Ovary (tissue), 9 donors: Measurements from ENCODE around the gene ABCA13. TPM values are rescaled to one million over a fixed set of nuclear protein-coding genes. Genes with fewer than 3 reads are reported as not detected.

Experiments
- DNase-seq, 5 donors: peaks; one replicate each; pipeline ENCODE4 v3.0.0-alpha.2; 2019 to 2020
- H3K27ac ChIP-seq, 2 donors: fragments of 200-600 bp; one replicate each; pipeline versions ENCODE4 v1.5.1 to v1.8.0; 2019 to 2022
- H3K27me3 ChIP-seq: fragments of 200-600 bp; one replicate; pipeline ENCODE4 v1.8.0; 2022
- H3K36me3 ChIP-seq: fragments of 200-600 bp; sonication (generic); one replicate; pipeline ENCODE4 v1.5.1; 2019
- H3K4me1 ChIP-seq: one replicate; pipeline ENCODE4 v1.8.1; 2013; ENCODE audit warnings: mild to moderate bottlenecking, moderate library complexity; ENCODE audit not compliant: insufficient read depth
- H3K4me3 ChIP-seq: fragments of 200-600 bp; sonication (generic); one replicate; pipeline ENCODE4 v1.5.1; 2017
- H3K9me3 ChIP-seq, 2 donors: fragments of 200-600 bp in 1 of 2; sonication (generic) in 1 of 2; one replicate each; pipeline versions ENCODE4 v1.5.1 to v1.8.1; 2013 to 2019; ENCODE audit warnings: mild to moderate bottlenecking in 1 of 2, moderate library complexity in 1 of 2
- EP300 ChIP-seq: sonication (generic); formaldehyde crosslinking; IDR thresholded peaks from one replicate; pipeline ENCODE4 v1.6.1; 2017; ENCODE audit warnings: antibody characterized with exemption
- POLR2A ChIP-seq: fragments of 450-650 bp; IDR thresholded peaks from one replicate; pipeline ENCODE4 v1.6.1; 2017; ENCODE audit warnings: antibody characterized with exemption, mild to moderate bottlenecking, moderate library complexity
- WGBS, 3 donors: extraction: QIAGEN DNeasy Blood & Tissue Kit in 1 of 3; methylation state at CpG; one replicate each; pipeline versions ENCODE4 v1.1.5 to v1.1.7; 2013 to 2017; 5-methylcytosine and 5-hydroxymethylcytosine counted together
- intact Hi-C, 4 donors: fragments of 100-400 bp; cut with DNase I; formaldehyde crosslinking; loops; one replicate each; pipeline versions ENCODE4 v1.11.0 to v1.15.1; 2022 to 2023
- polyA plus RNA-seq, 2 donors: library from polyadenylated mRNA; stranded (reverse); fragments of 200-250 nt in 1 of 2; fragments of 350-450 nt in 1 of 2; fragmentation: Illumina TruSeq in 1 of 2; extraction: RNeasy Lipid Tissue Mini Kit (QIAGEN cat#74804) in 1 of 2; gene quantifications; one replicate each; pipeline ENCODE4 v1.2.3, GENCODE V29; 2013 to 2014
- total RNA-seq, 7 donors: library from RNA; depleted of rRNA in 2 of 7; stranded (reverse); fragments of >200 nt in 2 of 7; fragmentation: NEBNext Ultra II Directional in 3 of 7; extraction: Animal tissue kit (Norgen Biotek cat#: 25700) in 3 of 7; gene quantifications; one replicate each; pipeline versions ENCODE4 v1.1.0 to v1.2.4, GENCODE V29; 2016 to 2023
- TF ChIP-seq, protein P1 (sequence below), 3 donors: fragments of 450-650 bp in 2 of 3; fragments of 200-600 bp in 1 of 3; IDR thresholded peaks; one replicate each; pipeline versions ENCODE4 v1.5.1 to v1.8.0; 2016 to 2022; ENCODE audit warnings: antibody characterized with exemption in 3 of 3, mild to moderate bottlenecking in 1 of 3
- donor health status: DM: no; HTN: no; CAD: no; lungs with moderate emphysema.
- donor health status: DM: no; HTN: no; CAD: no.
- donor health status: Bipolar disorder and iron deficiency.
- donor health status: DM: yes; HTN: yes; CAD: no.
- donor health status: DM: no; HTN: no; CAD: no.
- donor health status: DM: yes; HTN: yes; CAD: no.

ABCA13 gene
- total and polyA plus RNA-seq, 9 donors = 0.02 to 4.1 (median 0.20) TPM

DNA sequence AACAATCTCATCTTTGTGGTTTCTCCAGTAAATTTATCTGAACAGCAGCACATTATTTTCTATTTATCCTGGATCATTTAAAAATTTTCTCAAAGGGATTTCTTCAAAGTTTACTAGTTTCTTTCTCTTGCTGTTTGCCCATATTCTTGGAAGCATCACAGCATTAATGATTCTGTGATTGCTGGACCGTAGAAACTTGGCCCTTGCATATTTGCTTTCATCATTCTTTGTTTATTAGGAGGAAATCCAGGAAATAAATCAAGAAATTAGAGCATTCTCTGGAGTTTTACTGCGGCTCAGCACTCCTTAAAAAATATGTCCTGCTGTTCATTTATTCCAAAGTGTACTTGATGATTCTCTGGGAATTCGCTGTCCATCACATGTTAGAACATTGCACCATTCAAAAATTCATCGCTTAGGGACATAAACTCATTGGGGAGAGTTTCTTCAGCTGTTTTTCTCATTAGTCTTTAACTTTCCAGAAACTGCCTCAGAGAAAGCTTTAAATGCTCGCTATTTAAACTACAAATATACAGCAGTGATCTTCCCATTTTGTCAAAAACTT is 489.1 kb downstream of the ABCA13 start:
- TF ChIP-seq, protein P1, sequence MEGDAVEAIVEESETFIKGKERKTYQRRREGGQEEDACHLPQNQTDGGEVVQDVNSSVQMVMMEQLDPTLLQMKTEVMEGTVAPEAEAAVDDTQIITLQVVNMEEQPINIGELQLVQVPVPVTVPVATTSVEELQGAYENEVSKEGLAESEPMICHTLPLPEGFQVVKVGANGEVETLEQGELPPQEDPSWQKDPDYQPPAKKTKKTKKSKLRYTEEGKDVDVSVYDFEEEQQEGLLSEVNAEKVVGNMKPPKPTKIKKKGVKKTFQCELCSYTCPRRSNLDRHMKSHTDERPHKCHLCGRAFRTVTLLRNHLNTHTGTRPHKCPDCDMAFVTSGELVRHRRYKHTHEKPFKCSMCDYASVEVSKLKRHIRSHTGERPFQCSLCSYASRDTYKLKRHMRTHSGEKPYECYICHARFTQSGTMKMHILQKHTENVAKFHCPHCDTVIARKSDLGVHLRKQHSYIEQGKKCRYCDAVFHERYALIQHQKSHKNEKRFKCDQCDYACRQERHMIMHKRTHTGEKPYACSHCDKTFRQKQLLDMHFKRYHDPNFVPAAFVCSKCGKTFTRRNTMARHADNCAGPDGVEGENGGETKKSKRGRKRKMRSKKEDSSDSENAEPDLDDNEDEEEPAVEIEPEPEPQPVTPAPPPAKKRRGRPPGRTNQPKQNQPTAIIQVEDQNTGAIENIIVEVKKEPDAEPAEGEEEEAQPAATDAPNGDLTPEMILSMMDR (IDR thresholded peaks at IDR 0.05) = no peak
- TF ChIP-seq POLR2A (no peak), EP300 (no peak)
- WGBS, 3 donors = 22 to 40% (median 37%) methylated on average over 5 of the region's 5 CpGs
- Histone ChIP-seq H3K27me3 (no peaks in the 10 kb centered on the region), H3K4me1 (no peaks in the 10 kb centered on the region), H3K36me3 (no peaks in the 10 kb centered on the region), H3K27ac (no peak overlapping the region), H3K4me3 (no peak overlapping the region), H3K9me3 (no peaks in the 10 kb centered on the region)
- intact Hi-C loops = no loop called here
- DNase-seq = no peak

DNA sequence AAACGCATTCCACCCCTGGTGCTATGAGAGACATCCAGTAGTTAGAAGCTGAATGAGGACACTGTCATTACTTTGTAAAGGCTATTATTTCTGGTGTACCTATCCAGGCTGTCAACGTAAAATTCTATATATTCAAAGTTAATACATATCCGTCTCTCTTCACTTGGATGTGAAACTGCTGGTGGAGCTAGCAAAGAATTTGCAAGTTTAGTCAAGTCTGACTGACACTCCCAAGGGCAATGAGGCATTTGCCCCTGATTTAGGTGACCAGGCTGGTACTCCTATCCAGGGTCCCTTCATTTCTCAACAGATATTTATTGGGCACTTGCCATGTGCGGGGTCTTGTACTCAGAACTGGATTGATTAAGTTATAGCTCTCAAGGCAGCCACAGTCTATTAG is 493.0 kb downstream of the ABCA13 start:
- Histone ChIP-seq H3K36me3 (no peaks in the 10 kb centered on the region), H3K27ac (no peak overlapping the region), H3K4me1 (no peaks in the 10 kb centered on the region), H3K27me3 (no peaks in the 10 kb centered on the region), H3K9me3 (no peaks in the 10 kb centered on the region), H3K4me3 (no peak overlapping the region)
- 76 to 82% (median 82%) methylated on average over 4 of the region's 4 CpGs for WGBS, 3 donors
- intact Hi-C loops = no loop called here
- TF ChIP-seq EP300 = no peak
- TF ChIP-seq, protein P1 (IDR thresholded peaks at IDR 0.05) = no peak
- TF ChIP-seq POLR2A = no peak
- DNase-seq = no peak

DNA sequence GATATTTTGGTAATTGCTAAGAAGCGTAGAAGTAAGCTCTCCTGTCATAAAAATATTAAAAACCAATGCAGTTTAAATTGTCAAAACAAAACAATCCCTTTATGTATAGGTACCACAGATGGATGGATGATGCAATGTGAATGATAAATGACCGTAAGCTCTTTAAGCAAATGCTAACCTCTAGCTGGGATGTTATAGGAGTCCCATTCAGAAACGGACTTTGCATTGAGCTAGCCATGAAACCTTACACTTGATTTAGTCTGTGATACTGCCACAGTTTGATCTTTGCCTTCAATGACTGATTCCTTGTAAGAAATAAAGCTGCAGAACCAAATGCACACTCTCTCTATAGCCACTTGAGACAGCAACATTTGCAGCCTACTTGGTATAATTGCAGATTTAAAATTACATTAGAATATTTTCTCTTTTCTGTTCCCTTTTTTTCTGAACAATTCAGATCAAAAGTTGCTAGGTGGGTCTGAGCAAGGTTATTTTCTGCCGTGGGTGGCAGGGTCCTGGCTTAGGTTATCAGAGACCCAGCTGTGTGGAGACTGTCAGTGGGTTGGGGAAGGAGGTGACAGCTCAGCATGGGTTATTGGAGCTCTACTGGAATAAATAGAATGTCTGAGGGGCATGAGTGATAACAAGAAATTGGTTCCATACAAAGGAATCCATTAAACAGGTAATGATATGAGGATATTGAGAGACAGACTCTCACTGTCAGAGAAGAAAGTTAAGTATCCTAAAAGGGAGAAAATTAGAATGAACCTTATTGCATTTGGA is 494.3 kb downstream of the ABCA13 start:
- Histone ChIP-seq H3K27me3 (no peaks in the 10 kb centered on the region), H3K4me3 (no peak overlapping the region), H3K4me1 (no peaks in the 10 kb centered on the region), H3K27ac (no peak overlapping the region), H3K9me3 (no peaks in the 10 kb centered on the region), H3K36me3 (no peaks in the 10 kb centered on the region)
- 71 to 77% (median 73%) methylated on average over 4 of the region's 4 CpGs for WGBS, 3 donors
- intact Hi-C loops = no loop called here
- TF ChIP-seq POLR2A (no peak), EP300 (no peak)
- TF ChIP-seq, protein P1 (IDR thresholded peaks at IDR 0.05) = no peak
- DNase-seq = no peak

DNA sequence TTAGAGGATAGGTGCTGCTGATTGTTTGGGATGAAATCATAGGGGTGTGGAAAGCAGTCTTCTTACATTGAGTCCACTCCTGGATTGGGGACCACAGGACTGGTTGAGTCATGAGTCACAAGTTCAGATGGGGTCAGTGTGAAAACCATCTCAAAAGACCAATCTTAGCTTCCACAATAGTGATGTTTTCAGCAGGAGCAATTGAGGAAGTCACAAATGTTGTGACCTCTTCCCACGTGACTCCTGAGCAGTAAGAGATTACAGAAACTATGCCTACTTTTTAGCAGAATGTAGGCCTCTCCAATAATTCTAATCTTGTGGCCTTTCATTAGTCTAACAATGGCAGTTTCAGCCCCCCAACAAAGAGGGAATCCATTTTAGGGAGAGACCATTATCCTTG is 496.1 kb downstream of the ABCA13 start:
- Histone ChIP-seq H3K4me1 (no peaks in the 10 kb centered on the region), H3K4me3 (no peak overlapping the region), H3K9me3 (no peaks in the 10 kb centered on the region), H3K27ac (no peak overlapping the region), H3K36me3 (no peaks in the 10 kb centered on the region), H3K27me3 (no peaks in the 10 kb centered on the region)
- intact Hi-C loops = no loop called here
- DNase-seq = no peak
- TF ChIP-seq POLR2A = no peak
- no peak for TF ChIP-seq EP300
- TF ChIP-seq, protein P1 (IDR thresholded peaks at IDR 0.05) = no peak
- 38 to 63% (median 43%) methylated on average over 1 of the region's 1 CpG for WGBS, 3 donors
